ENCODE data around the gene PRPF6. TPM values are rescaled to one million over a fixed set of nuclear protein-coding genes. Genes with fewer than 3 reads are reported as not detected.

The PRPF6 gene
- total and polyA plus RNA-seq, 2 of the 13 experiments (the other 11 are each of a cell fraction or from before 2014, with no cell fraction given): 63.7 to 101 TPM

GRCh38 chr20:63955827-63956663 is 24.9 kb upstream of the PRPF6 start, which contains the start of gene UCKL1 (continued):
- peak; percentile 99 for TF ChIP-seq ARID4A (CRISPR knock-in tag; IDR thresholded peaks at IDR 0.05; ENCODE audit: borderline replicate concordance)
- peak; percentile 92 for TF ChIP-seq XRCC5 (optimal IDR thresholded peaks at IDR 0.05; ENCODE audit: low read length)
- TF ChIP-seq PAWR (CRISPR knock-in tag; IDR thresholded peaks at IDR 0.05; ENCODE audit: borderline replicate concordance): peak; percentile 92; the same call in 1 of the 2 replicates
- TF ChIP-seq FOXJ3 (CRISPR knock-in tag; IDR thresholded peaks at IDR 0.05; ENCODE audit: borderline replicate concordance): peak; percentile 76
- peak; percentile 97 for TF ChIP-seq BORCS8-MEF2B (CRISPR knock-in tag; IDR thresholded peaks at IDR 0.05)
- TF ChIP-seq SRSF1 (optimal IDR thresholded peaks at IDR 0.05; ENCODE audit: low read depth, low read length): no peak
- no peak; the same call in 1 of the 2 replicates for TF ChIP-seq NFE2 (CRISPR knock-in tag; IDR thresholded peaks at IDR 0.05)
- no peak for TF ChIP-seq FOXP1 (IDR thresholded peaks at IDR 0.05)
- TF ChIP-seq FOXP1 (CRISPR knock-in tag; IDR thresholded peaks at IDR 0.05): peak; percentile 9; the same call in 1 of the 2 replicates
- peak; percentile 96; the same call in 1 of the 2 replicates for TF ChIP-seq NCOA5 (CRISPR knock-in tag; IDR thresholded peaks at IDR 0.05)
- peak; percentile 91 for TF ChIP-seq ZSCAN29 (CRISPR knock-in tag; conservative IDR thresholded peaks at IDR 0.05)
- TF ChIP-seq ZNF800 (CRISPR knock-in tag; IDR thresholded peaks at IDR 0.05): peak; percentile 92
- peak; percentile 84 for TF ChIP-seq ELF1 (CRISPR knock-in tag; IDR thresholded peaks at IDR 0.05)
- TF ChIP-seq PAX8 (CRISPR knock-in tag; IDR thresholded peaks at IDR 0.05; ENCODE audit: borderline replicate concordance): peak; percentile 99
- no peak for TF ChIP-seq NFRKB (IDR thresholded peaks at IDR 0.05)
- TF ChIP-seq ZNF280D (CRISPR knock-in tag; IDR thresholded peaks at IDR 0.05): no peak
- peak; percentile 57 for TF ChIP-seq SIN3B (IDR thresholded peaks at IDR 0.05; ENCODE audit: low read length)
- peak; percentile 97 for TF ChIP-seq ZNF572 (CRISPR knock-in tag; IDR thresholded peaks at IDR 0.05)
- peak; percentile 80 for TF ChIP-seq DRAP1 (CRISPR knock-in tag; IDR thresholded peaks at IDR 0.05)

All from HepG2 (cell line).